ENCODE measurements around the gene FAM131C.

DNA sequence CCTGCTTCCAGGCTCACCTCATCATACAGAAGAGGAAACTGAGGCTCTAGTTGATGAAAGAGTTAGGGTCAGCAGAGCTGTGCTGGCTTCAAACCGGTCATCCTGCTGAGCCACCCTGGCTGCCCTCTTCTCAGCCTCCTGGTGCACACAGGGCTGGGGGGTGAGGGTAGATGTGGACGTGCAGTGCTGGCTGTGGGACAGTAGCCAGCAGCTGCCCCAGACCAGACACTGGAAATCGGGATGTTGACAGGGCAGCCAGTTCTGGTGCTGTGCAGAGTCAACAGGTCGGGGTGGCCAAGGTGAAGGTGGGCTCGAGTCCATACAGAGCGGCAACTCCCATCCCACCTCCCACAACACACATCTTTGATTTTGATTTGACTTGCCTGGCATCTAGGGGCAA, 53.1 kb downstream of the FAM131C start:
- TF ChIP-seq CTCF (IDR thresholded peaks at IDR 0.05) (no peak), POLR2AphosphoS5 (IDR thresholded peaks at IDR 0.05) (no peak), EP300 (IDR thresholded peaks at IDR 0.05) (no peak)

Measured in upper lobe of left lung (tissue), 4 donors.